Glomerular visceral epithelial cell (primary cell): Measurements from ENCODE around the gene NSMF.
"Not testable (repeated sequence)": the region's sequence is repeated elsewhere in the genome, so short reads cannot be mapped to it uniquely, and the experiment has no call there.

Source experiments
- DNase-seq: peaks from one replicate; pipeline ENCODE4 v3.0.0-alpha.2; 2016; ENCODE audit errors: extremely low spot score

NSMF gene

DNA sequence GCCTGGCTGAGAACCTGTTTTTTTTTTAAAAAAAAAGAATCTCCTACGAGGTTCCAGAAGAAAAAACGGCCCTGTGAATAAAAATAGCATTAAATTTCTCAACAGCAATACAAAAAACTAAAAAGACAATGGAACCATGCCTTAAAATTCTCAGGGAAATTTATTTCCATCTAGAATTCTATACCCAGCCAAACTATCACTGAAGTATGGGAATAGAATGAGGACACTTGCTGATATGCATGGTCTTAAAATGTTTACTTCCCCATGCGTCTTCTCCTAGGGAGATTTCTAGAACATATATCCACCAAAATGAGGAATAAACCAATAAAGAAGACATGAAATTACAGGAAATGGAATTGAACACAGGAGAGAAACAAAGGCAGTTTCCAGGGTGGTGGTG is 16.5 kb upstream of the NSMF start:
- DNase-seq: no peak

DNA sequence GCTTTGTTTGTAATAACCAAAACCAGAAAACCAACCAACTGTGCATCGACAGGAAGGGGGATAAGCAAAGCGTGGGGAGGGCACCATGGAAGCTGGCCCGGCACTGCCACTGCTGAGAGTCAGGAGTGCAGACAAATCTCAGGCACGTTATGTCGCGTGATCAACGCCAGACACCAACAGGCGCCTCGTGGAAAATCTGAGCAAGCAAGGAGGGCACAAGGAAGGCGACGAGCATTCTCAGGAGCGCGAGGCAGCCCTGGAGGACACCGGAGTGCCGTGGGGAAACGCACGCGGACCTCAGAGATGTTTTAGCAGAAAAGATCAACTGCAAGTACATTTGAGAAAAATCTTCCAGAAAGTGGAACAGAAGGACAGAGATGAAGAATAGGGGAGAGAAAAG is 15.1 kb upstream of the NSMF start:
- DNase-seq: no peak

DNA sequence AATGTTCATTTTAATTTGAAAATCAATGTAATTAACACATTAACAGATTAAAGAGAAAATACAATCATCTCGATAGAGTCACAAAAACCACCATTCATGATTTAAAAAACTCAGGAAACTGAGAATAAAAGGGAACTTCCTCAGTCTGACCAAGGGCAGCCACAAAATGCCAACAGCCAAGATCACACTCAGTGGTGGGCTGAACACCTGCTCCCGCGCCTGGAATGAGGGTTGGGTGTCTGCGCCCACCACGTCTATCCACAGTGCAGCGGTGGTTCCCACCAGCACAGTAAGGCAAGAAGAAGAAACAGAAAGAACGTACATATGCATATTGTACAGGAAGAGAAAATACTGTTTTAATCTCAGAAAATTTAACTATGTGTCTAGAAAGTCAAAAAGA is 11.7 kb upstream of the NSMF start:
- DNase-seq: no peak

DNA sequence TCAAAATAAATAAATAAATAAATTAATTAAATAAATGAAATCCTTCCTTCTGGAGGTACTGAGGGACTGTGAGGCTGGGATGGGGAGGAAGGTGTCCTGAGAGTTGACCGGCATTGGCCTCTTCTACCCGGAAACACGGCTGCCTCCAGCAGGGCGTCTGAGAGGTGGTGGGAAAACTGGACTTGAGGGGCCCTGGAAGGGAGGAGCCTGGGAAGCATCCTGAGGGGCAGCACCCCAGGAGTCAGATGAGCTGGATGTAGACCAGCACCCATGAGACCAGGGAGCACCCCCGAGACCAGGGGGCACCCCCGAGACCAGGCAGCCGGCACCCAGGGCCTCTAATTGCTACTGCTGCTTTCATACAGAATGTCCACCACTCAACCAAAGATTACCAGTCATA is 8.8 kb upstream of the NSMF start:
- DNase-seq: no peak

DNA sequence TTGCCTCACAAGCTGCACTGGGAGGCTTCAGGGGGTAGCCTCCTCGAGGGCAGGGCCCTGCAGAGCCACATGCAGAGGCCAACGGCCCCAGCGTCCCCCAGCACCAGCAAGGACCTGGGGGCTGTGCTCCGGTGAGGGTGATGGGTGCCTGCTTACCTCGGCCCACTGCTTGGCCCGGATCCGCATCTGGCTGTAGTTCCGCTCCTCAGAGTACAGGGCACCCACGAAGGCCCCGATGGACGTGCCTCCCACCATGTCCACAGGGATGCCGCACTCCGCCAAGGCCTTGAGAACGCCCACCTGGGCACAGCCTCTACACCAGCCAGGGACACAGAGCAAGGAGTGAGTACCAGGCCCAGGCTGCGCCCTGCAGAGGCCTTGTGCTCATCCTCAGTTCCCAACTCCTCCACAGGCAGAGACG is 8.0 kb upstream of the NSMF start:
- DNase-seq: no peak

DNA sequence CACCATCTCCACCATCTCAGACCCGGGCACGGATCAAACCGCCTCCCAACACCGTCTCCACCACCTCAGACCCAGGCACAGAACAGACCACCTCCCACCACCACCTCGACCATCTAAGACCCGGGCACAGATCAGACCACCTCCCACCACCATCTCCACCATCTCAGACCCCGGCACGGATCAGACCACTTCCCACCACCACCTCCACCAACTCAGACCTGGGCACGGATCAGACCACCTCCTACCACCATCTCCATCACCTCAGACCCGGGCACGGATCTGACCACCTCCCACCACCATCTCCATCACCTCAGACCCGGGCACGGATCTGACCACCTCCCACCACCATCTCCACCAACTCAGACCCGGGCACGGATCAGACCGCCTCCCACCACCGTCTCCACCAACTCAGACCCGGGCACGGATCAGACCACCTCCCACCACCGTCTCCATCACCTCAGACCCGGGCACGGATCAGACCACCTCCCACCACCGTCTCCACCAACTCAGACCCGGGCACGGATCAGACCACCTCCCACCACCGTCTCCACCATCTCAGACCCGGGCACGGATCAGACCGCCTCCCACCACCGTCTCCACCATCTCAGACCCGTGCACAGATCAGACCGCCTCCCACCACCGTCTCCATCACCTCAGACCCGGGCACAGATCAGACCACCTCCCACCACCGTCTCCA is 7.4 kb upstream of the NSMF start:
- DNase-seq: not testable (repeated sequence)

DNA sequence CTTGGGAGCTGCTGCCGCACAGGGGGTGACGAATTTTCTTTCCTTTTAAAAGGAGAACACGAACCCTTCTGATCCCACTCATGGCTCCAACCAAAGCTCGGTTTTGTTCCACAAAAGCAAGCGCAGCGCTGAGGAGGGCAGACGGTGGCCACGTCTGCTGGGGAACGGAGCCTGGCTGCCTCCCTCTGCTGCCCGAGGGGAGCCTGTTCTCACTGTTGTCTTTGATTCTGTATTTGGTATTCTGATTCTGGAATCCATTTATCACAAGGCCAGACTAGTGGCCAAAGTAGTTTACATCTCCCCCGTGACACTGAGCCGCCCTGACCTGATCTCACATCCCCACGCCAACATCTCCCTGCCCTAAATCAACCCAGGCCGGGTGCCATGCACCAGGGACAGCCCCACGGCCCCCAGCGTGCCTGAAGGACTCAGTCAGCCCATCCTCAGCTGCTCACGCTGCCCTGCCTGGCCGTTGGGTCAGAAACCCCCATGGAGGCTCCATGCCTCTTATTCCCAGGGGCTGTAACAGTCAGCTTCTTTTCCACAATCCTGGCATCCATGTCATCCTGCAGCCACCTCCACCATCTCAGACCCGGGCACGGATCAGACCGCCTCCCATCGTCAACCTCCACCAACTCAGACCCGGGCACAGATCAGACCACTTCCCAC is 6.7 kb upstream of the NSMF start:
- no peak for DNase-seq

DNA sequence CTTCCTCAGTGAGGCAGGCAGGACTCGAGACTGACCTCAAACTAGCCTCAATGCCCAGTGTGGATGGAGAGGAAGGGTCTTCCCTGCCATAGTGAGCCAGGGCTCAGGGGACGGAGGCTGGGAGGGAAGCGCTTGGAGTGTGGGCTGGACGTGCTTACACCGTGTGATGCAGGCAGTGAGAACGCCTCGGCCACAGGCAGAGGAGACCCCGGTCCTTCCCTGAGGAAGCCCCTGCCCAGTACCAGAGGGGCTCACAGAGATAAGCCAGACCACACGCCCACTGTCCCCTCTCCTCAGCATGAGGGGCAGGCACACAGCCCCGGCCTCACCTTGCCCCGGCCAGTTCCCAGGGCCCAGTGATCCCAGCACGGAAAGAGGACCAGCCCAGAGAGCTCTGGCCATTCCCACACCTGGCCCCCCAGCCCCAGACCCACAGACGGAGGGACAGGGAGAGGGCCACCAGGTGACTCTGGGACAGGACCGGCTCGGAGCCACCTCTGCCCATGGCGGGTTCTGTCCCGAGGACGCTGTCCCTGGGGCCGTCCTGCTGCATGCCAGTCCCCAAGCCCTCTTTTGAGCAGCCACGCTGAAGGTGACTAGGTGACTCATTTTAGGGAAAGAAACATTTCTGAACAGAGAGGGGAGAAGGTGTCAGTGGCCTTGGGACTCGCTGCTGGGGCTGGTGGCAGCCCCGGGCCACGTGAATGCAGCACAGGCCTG is 6.0 kb upstream of the NSMF start:
- DNase-seq: no peak

DNA sequence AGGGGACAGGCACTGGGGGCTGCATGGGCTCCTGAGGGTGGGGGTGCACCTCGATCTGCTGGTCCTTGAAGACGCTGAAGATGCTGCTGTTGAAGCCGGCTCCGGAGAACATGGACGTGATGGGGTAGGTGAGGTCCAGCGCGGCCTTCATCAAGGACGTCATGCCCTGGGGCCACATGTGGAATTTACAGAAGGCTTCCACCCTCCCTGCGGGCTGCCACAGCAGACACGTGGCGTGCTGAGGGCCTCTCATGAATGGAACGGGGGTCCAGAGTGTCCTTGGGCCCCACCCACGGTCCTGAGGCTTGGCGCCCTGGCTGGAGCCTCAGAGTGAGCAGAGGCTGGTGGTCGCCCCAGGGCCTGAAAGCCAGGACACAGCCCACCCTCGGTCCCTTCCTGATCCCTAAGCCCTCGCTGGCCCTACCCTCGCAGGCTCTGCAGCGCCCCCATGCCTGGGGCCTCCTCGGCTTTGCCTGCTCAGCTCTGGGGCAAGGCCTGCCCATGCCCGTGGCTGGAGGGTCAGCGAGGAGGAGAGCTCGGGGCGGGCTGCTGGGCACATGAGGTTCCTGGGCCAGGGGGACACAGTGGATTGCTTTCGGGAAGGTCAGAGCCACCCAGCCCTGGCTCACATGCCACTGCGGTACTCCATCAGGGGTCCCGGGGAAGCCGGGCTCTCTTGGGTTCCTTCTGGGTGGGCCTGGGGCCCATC is 5.3 kb upstream of the NSMF start:
- no peak for DNase-seq

DNA sequence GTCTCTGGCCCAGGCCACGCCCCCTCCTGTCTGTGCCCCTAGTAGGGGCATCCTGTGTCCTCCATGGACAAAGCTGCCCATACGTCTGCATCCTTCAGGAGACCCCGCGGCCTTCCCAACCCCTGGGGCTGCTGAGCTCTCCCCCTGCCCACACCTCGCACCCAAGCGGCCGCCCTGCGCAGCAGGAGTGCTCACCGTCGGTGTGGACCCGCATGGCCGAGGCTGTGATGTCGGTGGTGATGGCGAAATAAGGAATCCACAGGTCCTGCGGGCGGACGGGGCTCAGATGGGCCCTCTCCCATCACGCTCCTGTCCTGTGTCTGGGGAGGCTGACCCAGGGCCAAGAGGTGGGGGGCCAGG is 4.8 kb upstream of the NSMF start:
- no peak for DNase-seq

DNA sequence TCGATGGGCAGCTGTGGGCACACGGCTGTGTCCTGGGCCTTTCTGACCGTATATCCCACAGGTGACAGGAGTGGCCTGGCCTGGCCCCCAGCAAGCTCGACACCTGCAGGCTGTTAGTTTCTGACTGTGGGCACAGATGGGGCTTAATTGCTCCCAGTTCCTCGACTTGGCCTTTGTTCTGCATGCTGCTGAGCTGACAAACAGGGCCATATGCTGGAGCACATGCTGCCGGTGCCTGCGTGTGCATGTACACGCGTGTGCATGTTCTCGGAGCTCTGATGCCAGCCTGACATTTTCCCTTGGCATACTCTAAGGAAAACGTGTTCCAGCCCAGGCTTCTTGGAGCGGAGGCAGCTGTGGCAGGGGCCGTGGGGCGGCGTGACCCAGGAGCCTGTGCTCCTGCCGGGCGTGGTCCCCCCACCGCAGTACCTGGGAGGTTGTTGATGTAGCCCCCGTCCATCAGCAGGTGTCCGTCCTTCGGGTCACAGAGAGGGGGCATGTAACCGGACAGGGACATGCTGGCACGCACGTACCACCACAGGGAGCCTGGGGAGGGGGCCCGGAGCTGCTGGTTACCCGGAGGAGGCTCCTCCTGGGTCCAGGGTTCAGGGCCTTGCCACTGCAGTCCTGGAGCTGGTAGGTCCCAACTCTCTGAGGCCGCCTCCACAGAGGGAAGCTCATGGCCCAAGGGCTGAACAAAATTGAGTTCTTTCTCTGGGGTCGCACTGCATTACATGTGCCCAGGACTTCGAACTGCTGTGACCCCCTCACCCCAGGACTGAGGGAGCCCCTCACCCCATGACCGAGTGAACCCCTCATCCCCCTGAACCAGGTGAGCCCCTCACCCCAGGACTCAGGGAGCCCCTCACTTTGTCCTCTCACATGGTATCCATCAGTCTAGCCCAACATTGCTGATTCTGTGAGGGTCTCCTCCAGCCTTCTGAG is 4.1 kb upstream of the NSMF start:
- no peak for DNase-seq

DNA sequence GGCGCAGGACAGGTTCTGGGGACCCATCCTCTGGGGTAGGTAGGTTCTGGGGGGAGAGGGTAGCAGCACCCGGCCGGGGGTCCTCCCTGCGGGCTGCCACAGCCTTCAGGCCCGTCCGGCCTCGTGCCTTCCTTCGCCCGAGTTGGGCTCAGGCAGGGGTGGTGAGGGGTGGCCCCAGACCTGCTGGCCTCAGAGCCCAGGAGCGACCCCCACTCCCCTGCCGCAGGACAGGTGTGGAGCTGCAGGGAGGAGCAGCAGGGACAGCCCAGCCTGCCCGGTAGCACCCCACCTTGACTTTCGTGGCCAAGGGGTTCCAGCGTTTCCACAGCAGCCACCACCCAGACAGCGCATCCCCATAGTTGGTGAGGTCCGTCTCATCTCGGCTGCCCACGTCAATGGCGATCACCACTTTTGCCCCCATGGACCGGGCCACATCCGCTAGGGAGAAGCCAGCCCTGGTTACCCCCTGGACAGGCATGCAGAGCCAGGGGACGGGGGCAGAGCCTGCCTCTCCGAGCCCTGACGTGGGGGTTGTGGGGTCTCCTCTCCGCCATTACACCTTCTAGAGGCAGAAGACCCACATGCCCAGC is 3.4 kb upstream of the NSMF start:
- DNase-seq: no peak

DNA sequence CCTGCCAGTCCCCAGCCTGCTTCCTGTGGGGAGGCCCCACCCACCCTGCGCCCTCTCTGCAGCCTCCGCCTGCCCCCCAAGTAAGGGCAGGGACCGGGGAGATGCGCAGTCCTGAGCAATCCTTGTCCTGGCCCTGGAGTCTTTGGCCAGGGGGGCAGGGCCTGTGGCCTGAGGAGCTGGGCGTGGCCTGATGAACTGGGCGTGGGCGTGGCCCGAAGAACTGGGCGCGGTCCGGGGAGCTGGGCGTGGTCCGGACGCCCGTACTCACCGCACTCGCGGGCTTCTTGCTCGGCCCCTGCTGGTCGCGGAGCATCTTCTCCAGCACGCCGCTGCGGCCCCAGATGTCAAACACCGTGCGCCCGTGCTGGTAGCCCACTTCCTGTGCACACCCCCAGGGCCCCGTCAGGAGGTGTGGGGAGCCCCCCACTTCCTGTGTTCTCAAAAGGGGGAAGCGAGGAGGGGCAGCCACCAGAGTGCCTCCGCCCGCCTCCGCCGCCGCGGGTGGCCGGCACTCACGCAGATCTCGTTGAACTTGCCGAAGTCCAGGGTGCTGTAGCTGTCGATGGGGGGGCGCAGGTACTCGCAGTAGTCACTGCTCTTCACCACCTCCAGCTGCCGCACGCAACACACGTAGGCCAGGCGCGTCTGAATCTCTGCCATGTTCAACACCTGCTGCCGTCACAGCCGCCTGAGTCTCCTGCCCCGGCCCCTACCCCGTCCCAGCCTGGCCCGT is 2.7 kb upstream of the NSMF start:
- no peak for DNase-seq

DNA sequence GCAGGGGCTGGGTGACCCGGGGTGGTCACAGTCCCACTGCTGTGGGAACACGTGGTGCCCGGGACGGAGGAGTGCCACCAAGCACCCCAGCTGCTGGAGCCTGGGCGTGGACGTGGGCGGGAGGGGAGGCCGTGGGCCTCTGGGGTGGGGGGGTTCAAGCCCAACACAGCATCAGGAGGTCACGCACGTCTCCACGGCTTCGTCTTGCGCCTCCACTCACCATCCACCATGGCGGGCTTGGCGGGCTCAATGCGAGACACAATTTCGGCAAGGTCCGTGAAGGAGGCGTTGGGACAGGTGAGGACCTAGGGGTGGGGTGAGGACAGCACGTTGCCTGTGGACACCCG is 2.2 kb upstream of the NSMF start:
- no peak for DNase-seq

DNA sequence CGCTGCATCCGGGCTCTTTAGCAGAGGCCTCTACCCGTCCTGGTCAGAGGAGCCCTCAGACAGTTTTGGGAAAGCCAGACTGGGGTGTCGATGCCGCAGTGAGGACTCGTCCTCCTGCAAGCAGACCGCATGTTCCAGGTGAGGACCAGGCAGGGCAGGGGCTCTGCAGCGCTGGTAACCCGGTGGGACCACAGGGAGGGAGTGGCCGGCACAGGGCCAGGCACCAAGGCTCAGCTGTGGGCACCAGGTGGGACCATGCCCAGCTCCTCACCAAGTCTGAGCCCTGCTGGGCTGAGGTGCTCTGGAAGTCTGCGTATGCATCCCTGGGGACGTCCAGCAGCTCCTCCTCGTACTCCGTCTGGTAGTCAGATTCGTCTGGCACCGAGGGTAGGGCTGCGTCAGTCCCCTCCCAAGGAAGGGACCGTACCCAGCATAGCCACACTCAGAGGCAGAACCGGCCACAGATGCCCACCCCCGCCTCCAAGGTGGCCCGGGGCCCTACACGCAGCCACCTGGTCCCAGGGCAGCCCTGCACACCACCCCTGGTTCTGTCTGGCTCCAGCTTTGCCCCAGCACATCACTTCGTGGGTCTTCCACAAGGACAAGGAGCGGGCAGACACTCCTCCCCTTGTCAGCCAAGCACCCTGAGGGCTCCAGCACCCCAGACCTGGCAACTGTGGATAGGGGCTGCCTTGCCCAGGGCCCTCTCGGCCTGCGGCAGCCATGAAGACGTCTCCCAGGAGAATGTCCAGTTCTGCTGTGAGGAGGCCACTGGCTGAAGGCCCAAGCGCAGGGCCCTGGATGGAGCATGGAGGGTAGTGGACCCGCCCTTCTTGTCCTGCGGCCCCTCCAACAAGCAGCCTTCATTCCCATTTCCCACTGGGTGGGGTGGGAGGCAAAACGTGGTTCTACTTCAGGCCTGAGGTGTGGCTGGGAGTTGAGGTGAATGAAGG is 1.5 kb upstream of the NSMF start:
- DNase-seq: no peak

DNA sequence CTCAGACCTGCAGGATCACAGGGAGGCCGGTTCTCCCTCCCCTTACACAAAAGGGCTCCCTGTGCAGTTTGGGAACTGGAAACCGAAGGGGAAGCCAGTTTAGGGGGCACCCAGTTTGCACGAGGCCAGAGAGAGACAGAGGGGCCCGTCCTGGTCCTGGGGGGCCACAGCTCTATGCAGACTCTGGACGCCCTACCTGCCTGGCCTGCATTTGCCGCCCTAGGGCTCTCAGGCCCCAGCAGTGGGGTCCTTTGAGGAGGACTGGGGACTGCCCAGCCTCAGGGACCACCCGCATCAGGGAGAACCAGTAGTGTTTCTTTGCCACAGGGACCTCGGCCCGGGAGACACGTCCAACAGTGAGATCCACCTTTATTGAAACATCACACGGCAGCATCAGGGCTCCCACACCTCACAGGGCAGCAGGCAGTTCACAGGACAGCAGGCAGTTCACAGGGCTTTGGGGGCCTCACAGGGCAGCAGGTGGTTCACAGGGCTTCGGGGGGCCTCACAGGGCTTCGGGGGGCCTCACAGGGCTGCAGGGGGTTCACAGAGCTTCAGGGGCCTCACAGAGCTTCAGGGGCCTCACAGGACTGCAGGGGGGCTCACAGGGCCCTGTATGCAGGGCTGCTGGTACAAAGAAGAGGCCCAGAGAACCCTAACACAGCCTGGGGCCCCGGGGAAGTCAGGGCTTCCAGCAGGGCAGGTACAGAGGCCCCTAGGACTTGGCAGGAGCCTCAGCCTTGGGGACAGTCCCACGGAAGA is 648 bp upstream of the NSMF start:
- DNase-seq: no peak

DNA sequence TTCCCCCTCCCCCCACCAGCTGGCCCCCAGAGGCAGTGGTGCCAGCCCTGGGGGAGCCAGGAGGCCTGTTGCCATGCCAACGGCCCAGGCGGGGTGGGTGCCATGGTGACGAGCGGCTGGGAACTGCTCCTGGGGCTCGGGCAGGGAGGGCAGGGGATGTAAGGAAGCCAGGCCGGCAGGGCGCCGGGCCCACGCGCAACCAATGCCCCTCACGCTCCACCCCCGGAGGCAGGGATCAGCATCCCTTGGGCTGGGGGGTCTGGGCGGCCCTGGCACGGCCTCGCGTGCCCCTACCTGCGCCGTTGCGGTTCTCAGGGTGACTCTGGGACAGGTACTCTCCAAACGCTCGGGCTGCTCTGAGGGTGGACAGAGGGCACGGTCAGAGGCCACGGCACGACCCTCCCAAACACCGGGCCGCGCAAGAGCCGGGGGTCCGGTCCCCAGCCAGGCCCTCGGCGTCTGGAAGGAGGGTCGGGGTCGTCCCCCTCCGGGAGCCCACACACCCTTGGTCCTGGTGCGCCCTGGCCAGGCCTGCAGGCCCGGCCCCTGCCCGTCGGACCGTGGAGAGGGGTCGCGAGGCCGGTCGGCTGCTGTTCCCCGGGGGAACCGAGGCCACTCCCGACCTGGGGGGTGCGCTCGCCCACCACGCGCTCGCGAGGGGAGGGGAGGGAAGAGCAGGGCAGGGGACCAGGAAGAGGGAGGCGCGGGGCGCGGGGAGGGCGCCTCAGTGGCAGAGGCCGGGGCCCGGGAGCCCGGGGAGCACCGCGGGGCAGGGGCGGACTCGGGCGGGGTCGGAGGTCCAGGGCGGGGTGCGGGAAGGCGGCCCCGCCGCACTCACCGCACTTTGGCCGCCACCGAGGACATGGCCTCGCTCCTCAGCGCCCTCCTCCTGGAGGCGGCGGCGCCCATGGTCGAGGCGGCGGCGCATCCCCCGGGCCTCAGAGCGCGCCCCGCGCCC is 661 bp downstream of the NSMF start:
- DNase-seq: no peak
